MM.1S (cell line): Measurements from ENCODE around the gene SRSF3.
"Not testable (repeated sequence)": the region's sequence is repeated elsewhere in the genome, so short reads cannot be mapped to it uniquely, and the experiment has no call there.

ENCODE experiments used
- DNase-seq: peaks from one replicate; pipeline ENCODE4 v3.0.0-alpha.2; 2015
- H2AFZ ChIP-seq: fragments of 300-600 bp; sonication (generic); 2 replicates; pipeline ENCODE4 v1.6.0; 2016; ENCODE audit warnings: antibody characterized with exemption, low read length
- H3F3A ChIP-seq: fragments of 300-600 bp; sonication (generic); 2 replicates; pipeline ENCODE4 v1.6.1; 2016; ENCODE audit warnings: mild to moderate bottlenecking, antibody characterized with exemption, low read length, moderate library complexity, mixed read lengths; ENCODE audit not compliant: insufficient read depth
- H3K27ac ChIP-seq: fragments of 300-600 bp; sonication (generic); 2 replicates; pipeline ENCODE4 v1.5.1; 2016; ENCODE audit warnings: mild to moderate bottlenecking, low read length
- H3K27me3 ChIP-seq: fragments of 300-600 bp; sonication (generic); replicated peaks from 2 replicates; pipeline ENCODE4 v1.6.0; 2016; ENCODE audit warnings: low read length; ENCODE audit not compliant: insufficient read depth
- H3K36me3 ChIP-seq: fragments of 300-600 bp; sonication (generic); replicated peaks from 2 replicates; pipeline ENCODE4 v1.6.1; 2016; ENCODE audit warnings: mild to moderate bottlenecking, low read length, mixed read lengths; ENCODE audit not compliant: insufficient read depth
- H3K4me1 ChIP-seq: fragments of 300-600 bp; sonication (generic); 2 replicates; pipeline ENCODE4 v1.6.1; 2016; ENCODE audit warnings: low read length, mixed read lengths
- H3K4me2 ChIP-seq: fragments of 300-600 bp; sonication (generic); 2 replicates; pipeline ENCODE4 v1.6.0; 2016; ENCODE audit warnings: low read depth, low read length
- H3K4me3 ChIP-seq: fragments of 300-600 bp; sonication (generic); 2 replicates; pipeline ENCODE4 v1.5.1; 2016; ENCODE audit warnings: low read length, mixed read lengths
- H3K79me2 ChIP-seq: fragments of 300-600 bp; sonication (generic); 2 replicates; pipeline ENCODE4 v1.6.1; 2016; ENCODE audit warnings: mixed run types, low read length, mixed read lengths
- H3K9ac ChIP-seq: fragments of 300-600 bp; sonication (generic); 2 replicates; pipeline ENCODE4 v1.6.1; 2016; ENCODE audit warnings: low read length, mixed read lengths
- H3K9me2 ChIP-seq: fragments of 300-600 bp; sonication (generic); replicated peaks from 2 replicates; pipeline ENCODE4 v1.6.1; 2016; ENCODE audit warnings: mild to moderate bottlenecking, low read length, mixed read lengths; ENCODE audit not compliant: insufficient read depth
- H3K9me3 ChIP-seq: fragments of 300-600 bp; sonication (generic); replicated peaks from 2 replicates; pipeline ENCODE4 v1.6.1; 2016; ENCODE audit warnings: mild to moderate bottlenecking, low read length, mixed read lengths; ENCODE audit not compliant: insufficient read depth
- H4K20me1 ChIP-seq: fragments of 300-600 bp; sonication (generic); 2 replicates; pipeline ENCODE4 v1.6.1; 2016; ENCODE audit warnings: mild to moderate bottlenecking, low read length, moderate library complexity, mixed read lengths; ENCODE audit not compliant: insufficient read depth
- EZH2 ChIP-seq: fragments of 300-600 bp; sonication (generic); optimal IDR thresholded peaks from 2 replicates; pipeline ENCODE3; 2017; ENCODE audit warnings: low read depth, mild to moderate bottlenecking, antibody characterized with exemption, low read length, mixed read lengths
- EZH2phosphoT487 ChIP-seq: fragments of 300-600 bp; sonication (generic); IDR thresholded peaks from 2 replicates; pipeline ENCODE4 v1.6.1; 2018; ENCODE audit warnings: antibody characterized with exemption, low read length
- TF ChIP-seq, protein P1 (sequence below): fragments of 300-600 bp; sonication (generic); IDR thresholded peaks from 2 replicates; pipeline ENCODE4 v1.5.1; 2016; ENCODE audit warnings: antibody characterized with exemption, low read length, mixed read lengths

SRSF3 gene

GRCh38 chr6:36571122-36572043, 22.8 kb upstream of the SRSF3 start:
- TF ChIP-seq EZH2phosphoT487 (no peak), EZH2 (no peak)
- TF ChIP-seq, protein P1, sequence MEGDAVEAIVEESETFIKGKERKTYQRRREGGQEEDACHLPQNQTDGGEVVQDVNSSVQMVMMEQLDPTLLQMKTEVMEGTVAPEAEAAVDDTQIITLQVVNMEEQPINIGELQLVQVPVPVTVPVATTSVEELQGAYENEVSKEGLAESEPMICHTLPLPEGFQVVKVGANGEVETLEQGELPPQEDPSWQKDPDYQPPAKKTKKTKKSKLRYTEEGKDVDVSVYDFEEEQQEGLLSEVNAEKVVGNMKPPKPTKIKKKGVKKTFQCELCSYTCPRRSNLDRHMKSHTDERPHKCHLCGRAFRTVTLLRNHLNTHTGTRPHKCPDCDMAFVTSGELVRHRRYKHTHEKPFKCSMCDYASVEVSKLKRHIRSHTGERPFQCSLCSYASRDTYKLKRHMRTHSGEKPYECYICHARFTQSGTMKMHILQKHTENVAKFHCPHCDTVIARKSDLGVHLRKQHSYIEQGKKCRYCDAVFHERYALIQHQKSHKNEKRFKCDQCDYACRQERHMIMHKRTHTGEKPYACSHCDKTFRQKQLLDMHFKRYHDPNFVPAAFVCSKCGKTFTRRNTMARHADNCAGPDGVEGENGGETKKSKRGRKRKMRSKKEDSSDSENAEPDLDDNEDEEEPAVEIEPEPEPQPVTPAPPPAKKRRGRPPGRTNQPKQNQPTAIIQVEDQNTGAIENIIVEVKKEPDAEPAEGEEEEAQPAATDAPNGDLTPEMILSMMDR = no peak
- DNase-seq = no peak
- Histone ChIP-seq H3K27me3 (no peaks in the 10 kb centered on the region), H3K9me3 (no peaks in the 10 kb centered on the region), H3K9me2 (no peaks in the 10 kb centered on the region), H3K4me3 (no peak overlapping the region), H3K36me3 (no peaks in the 10 kb centered on the region), H3K9ac (no peak overlapping the region), H3F3A (no peaks in the 10 kb centered on the region), H3K27ac (no peak overlapping the region), H2AFZ (no peak overlapping the region), H4K20me1 (no peaks in the 10 kb centered on the region), H3K79me2 (no peaks in the 10 kb centered on the region), H3K4me2 (no peak overlapping the region), H3K4me1 (peaks cover 8% of the 10 kb centered on the region; the same call in 1 of the 2 replicates)

- not testable (repeated sequence) for H3K9me2 ChIP-seq, H3K4me2 ChIP-seq, H3K36me3 ChIP-seq, H2AFZ ChIP-seq, H3K9ac ChIP-seq, H3K9me3 ChIP-seq, H3F3A ChIP-seq, H4K20me1 ChIP-seq, H3K27ac ChIP-seq, H3K79me2 ChIP-seq, H3K4me1 ChIP-seq, DNase-seq, H3K27me3 ChIP-seq, H3K4me3 ChIP-seq
These were observed 21.5 kb upstream of the SRSF3 start for GRCh38 chr6:36572353-36573311.

DNA sequence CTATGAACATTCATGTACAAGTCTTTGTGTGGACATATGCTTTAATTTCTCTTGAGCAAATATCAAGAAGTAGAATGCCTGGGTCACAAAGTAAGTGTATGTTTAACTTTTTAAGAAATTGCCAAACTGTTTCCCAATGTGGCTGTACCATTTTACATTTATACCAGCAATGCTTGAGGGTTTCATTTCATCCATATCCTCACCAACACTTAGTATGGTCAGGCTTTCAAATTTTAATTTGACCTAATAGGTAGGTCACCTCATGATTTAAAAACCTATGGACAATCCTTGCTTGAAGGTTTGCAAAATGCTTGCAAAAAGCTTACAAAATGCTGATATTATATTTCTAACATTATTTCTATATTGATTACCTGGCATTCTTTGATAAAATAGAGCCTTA, 19.5 kb upstream of the SRSF3 start:
- Histone ChIP-seq H2AFZ (no peak overlapping the region), H3K79me2 (no peaks in the 10 kb centered on the region), H4K20me1 (no peaks in the 10 kb centered on the region), H3K4me3 (no peak overlapping the region), H3K9ac (no peak overlapping the region), H3K4me2 (no peak overlapping the region), H3K27me3 (no peaks in the 10 kb centered on the region), H3K36me3 (no peaks in the 10 kb centered on the region), H3F3A (0 out of 2 replicates have a peak, but pooled peaks cover 3% of the 10 kb centered on the region), H3K4me1 (peaks cover 11% of the 10 kb centered on the region), H3K27ac (no peak overlapping the region), H3K9me2 (no peaks in the 10 kb centered on the region), H3K9me3 (no peaks in the 10 kb centered on the region)
- no peak for TF ChIP-seq EZH2
- TF ChIP-seq, protein P1 = no peak
- no peak for TF ChIP-seq EZH2phosphoT487
- no peak for DNase-seq
